Aortic smooth muscle cell (primary cell): ENCODE results near the gene LOXL1. TPM values are rescaled to one million over a fixed set of nuclear protein-coding genes. Genes with fewer than 3 reads are reported as not detected.

Experiments
- total RNA-seq: library from RNA; depleted of rRNA; stranded (reverse); fragments of >200 nt; gene quantifications from 2 replicates; pipeline ENCODE4 v1.2.3, GENCODE V29; 2014

LOXL1 gene
- 186 and 204 TPM in 2 replicates for total RNA-seq

DNA sequence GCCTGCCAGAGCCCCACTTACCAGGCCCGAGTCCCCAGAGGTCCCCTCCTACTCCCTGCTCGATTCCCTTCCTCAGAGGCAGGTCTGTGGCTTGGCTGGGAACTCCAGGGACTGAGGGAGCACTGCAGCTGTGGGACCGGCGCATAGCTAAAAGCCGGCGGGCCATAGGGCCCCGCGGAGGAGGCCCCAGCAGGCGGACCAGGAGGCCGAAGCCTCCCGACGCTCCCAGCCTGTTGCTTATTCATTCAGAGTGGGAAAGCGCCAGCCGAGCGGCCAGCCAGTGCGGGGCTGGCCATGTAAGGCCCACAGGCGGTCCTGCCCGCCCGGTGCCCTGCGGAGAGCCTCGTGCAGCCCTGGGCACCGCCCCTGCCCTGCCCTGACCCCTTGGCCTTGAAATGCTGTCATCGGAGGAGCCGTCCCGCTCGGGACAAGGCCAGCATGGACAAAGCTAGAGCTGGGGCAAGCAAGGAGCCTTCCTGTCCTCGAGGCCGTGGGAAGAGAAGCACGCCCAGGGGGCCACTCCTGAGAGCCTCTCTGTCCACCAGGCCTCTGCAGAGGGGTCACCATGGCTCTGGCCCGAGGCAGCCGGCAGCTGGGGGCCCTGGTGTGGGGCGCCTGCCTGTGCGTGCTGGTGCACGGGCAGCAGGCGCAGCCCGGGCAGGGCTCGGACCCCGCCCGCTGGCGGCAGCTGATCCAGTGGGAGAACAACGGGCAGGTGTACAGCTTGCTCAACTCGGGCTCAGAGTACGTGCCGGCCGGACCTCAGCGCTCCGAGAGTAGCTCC, at the start of gene LOXL1:
LOXL1 (plus strand) TSS at position 244 of the 784 bp plus-strand sequence; CDS start at position 566, 322 bp downstream.

GRCh38 chr15:73991726-73992593, 65.7 kb downstream of the LOXL1 start, which contains the start of gene STOML1:
TSS of gene STOML1 (minus strand) at chr15:73992295. CDS start at chr15:73992223, 72 bp downstream.

GRCh38 chr15:73994413-73994883, 68.2 kb downstream of the LOXL1 start, which contains the start of gene PML:
TSS of gene PML (plus strand) at chr15:73994716. CDS start at chr15:73994813, 97 bp downstream.

Other genes with a start within 250 kb of the LOXL1 start
- gene CD276, start 242.1 kb upstream of the LOXL1 start, total RNA-seq, result 119 and 158 TPM in 2 replicates
- 3.0 and 5.2 TPM in 2 replicates for gene INSYN1, start 173.1 kb upstream of the LOXL1 start, total RNA-seq
- gene TBC1D21, start 52.9 kb upstream of the LOXL1 start, total RNA-seq, result not detected in 2 replicates
- gene STOML1, start 65.8 kb downstream of the LOXL1 start, total RNA-seq, result 22.4 and 24.7 TPM in 2 replicates
- gene PML, start 68.3 kb downstream of the LOXL1 start, total RNA-seq, result 21.3 and 44.0 TPM in 2 replicates
- gene GOLGA6A, start 156.1 kb downstream of the LOXL1 start, total RNA-seq, result not detected in 2 replicates
- gene ISLR2, start 204.1 kb downstream of the LOXL1 start, total RNA-seq, result not detected in 2 replicates
- 69.2 and 95.8 TPM in 2 replicates for gene ISLR, start 247.2 kb downstream of the LOXL1 start, total RNA-seq